Activated gamma-delta T cell (primary cell): ENCODE data around the gene AUTS2.
"Not testable (repeated sequence)": the region's sequence is repeated elsewhere in the genome, so short reads cannot be mapped to it uniquely, and the experiment has no call there.

Experiments
- DNase-seq: peaks from one replicate; lab custom pipeline; 2025; lab: John Stamatoyannopoulos, UW

AUTS2 gene

DNA sequence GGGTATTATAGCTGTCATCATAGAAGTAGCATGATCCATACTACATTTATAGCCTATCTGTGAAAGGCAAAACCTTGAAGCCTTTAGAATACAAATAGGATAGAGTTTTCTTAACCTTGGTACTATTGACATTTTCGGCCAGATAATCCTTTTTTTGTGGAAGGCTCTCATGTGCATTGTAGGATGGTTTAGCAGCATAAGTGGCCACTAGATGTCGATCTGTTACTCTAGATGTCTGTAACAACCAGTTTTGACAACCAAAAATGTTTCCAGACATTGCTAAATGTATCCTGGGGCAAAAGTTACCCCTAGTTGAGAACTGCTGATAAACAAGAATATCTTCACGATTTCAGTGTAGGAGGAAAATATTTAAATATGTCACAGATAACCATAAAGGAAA, 1214.2 kb downstream of the AUTS2 start:
- no peak for DNase-seq

DNA sequence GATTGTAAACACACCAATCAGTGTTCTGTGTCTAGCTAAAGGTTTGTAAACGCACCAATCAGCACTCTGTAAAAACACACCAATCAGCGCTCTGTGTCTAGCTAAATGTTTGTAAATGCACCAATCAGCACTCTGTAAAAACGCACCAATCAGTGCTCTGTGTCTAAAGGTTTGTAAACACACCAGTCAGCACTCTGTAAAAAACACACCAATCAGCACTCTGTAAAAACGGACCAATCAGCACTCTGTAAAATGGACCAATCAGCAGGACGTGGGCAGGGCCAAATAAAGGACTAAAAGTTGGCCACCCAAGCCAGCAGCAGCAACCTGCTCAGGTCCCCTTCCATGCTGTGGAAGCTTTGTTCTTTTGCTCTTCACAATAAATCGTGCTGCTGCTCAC, 1224.2 kb downstream of the AUTS2 start:
- not testable (repeated sequence) for DNase-seq

DNA sequence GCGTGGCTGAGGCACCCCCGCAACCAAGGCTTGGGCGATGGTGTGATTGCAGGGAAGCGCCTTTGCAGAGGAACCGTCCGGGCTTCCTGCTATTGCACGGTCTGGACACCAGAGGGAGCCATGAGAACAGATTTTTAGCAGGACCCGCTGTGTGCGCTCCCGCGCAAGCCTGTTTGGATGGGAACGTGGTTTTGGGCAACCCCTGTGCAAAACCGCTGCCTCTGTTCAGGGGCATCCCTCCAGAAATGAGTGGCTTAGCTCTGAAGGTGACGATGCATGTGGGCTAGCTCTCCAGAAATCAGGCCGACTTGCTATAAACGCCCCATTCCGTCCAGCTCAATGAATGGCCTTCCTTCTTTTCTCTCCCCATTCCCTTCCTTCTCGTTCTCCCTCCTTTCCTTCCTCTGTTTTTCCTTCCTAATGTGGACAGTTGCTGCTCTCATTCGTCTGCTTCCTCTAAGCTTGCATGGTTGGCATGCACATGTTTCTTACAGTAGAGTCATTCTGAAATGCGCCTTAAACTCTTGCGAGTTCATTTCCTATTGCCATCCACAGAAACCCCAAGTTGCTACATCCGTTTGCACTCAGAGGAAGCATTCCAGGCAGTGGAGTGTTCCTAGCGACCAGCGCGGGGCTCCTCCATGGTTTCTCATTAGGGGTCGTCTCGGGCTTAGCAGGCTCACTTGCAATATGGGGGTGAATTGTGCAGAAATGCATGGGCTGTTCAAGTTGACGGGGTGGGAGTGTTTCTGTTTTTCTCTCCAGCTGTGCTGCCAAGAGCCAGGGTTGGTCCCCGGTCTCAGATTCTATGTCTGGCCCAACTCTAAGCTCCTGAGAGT, 1231.2 kb downstream of the AUTS2 start:
- DNase-seq: no peak

DNA sequence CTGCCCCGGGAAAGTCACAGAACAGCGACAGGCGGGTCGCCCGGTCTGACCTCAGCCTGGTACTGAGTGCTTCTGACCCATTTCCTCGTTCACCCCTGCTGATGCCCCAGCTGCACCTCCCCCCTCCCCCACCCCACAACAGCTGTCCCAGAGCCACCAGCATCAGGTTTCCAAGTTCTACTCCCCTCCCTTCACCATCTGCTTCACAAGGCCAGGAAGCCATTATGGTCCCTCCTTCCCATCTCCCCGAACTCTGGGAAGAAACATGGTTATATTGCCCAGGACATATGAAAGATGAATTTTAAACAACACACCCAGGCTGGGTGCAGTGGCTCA, 1231.8 kb downstream of the AUTS2 start:
- no peak for DNase-seq

DNA sequence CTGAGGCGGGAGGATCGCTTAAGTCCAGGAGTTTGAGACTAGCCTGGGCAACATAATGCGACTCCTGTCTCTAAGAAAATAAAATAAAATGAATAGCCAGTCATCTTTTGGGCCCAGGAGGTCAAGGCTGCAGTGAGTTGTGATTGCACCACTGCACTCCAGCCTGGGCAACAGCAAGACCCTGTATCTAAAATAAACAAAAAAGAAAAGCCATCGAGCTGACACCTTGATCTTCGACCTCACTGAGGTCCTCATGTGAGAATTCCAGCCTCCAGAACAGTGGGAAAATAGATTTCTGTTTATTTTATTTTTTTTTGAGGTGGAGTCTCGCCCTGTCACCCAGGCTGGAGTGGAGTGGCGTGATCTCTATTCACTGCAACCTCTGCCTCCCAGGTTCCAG, 1232.2 kb downstream of the AUTS2 start:
- DNase-seq: no peak

DNA sequence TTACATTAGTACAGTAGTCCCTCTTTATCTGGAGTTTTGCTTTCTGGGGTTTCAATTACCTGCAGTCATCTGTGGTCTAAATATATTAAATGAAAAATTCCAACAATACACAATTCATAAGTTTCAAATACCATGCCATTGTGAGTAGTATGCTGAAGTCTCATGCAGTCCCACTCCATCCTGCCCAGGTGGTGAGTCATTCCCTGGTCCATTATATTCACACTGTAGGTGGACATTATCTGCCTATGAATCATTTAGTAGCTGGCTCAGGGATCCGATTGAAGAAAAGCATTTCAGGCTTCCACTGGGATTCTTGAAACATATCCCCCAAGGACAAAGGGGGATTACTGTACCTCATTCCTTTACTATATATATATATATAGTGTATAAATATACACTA, 1235.5 kb downstream of the AUTS2 start:
- DNase-seq: no peak

DNA sequence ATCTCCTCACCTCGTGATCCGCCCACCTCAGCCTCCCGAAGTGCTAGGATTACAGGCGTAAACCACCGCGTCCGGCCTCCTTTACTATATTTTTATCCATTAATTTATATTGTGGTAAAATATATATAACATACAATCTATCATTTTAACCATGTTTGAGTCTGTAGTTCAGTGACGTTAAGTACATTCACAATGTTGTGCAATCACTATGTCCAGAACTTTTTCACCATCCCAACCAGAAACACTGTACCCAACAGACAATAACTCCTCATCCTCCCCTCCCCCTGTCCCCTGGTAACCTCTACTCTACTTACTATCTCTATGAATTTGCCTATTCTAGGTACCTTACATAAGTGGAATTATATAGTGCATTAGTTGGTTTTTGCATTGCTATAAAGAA, 1236.1 kb downstream of the AUTS2 start:
- no peak for DNase-seq

DNA sequence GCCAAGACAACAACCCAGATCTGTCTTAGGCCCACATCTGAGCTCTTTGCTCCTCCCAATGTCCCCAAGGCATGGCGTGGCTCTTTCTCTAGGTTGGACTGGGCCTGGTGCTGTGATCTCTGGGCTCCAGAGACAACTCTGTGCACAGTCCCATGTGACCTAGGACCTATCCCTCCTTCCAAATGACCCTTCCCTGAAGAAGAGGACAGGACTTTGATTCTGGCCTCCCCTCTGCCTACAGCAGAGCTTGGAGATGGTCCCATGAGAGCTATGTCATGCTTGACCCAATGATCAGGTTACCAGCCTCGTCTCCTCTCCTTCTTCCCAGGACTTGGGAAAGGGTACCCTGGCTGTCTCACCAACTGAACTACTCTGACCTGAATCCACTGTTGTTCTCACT, 1237.4 kb downstream of the AUTS2 start:
- DNase-seq: no peak

DNA sequence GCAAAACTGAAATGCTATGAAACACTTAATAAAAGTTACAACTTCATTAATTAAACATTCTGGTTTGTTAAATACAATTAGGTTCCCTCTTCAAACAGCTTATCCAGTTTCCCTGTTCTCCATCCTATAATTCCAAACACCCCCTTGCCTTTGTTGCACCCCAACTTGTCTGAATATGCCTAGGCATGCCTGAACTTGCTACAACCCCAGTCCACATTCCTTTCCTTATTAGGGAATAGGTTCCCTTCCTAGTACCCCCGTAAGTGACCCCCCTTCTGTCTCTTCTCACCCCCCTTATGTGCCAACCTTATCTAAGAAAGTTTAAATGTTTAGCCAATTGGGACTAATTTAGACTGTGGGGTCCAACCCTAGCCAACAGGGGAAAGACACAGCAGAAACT, 1238.0 kb downstream of the AUTS2 start:
- no peak for DNase-seq

DNA sequence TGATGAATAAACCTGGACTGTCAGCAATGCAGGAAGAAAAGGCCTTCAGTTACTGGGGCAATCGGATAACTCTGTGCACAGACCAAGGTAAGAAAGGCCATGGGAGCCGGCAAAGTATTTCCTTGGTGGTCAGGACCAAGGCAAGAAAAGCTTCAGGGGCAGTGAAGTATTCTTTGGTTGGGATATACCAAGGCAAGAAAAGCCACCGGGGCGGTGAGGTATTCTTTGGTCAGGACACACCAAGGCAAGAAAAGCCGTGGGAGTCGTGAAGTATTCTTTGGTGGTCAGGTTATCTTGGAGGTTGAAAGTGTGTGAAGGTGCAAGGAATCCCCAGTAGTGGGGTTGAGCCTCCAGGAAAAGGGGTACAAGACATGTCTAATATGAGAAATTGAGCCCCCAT, 1238.7 kb downstream of the AUTS2 start:
- no peak for DNase-seq

DNA sequence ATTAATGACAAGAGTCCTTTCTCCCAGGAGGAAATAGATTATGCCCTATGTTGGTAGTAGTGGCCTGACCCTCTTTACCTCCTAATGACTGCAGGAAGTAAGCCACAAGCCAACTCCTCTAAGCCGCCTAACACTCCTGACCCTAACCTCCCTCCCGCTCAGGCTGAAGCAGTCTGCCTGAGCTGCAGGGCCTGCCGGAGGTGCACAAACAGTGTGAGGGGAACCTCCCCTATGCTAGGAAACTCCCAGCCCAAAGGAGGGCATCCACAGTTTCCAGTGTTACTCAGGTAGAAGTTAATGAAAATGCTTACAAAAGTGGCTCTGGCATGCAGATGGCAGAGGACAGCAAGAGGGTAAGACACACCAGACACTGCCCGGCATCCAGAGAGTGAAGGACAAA, 1239.3 kb downstream of the AUTS2 start:
- DNase-seq: no peak

DNA sequence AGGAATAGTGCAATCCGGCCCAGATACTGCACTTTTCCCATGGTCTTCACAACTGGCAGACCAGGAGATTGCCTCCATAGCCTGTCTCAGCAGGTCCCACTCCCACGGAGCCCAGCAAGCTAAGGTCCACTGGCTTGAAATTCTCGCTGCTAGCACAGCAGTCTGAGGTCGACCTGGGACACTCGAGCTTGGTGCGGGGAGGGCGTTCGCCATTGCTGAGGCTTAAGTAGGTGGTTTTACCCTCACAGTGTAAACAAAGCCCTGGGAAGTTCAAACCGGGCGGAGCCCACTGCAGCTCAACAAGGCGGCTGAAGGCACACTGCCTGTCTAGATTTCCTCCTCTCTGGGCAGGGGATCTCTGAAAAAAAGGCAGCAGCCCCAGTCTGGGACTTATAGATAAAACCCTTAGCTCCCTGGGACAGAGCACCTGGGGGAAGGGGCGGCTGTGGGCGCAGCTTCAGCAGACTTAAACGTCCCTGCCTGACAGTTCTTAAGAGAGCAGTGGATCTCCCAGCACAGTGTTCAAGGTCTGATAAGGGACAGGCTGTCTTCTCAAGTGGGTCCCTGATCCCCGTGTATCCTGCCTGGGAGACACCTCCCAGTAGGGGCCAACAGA, 1240.1 kb downstream of the AUTS2 start:
- no peak for DNase-seq
